Hepatocyte (in vitro differentiated cells): ENCODE data around the gene NHSL2. TPM values are rescaled to one million over a fixed set of nuclear protein-coding genes. Genes with fewer than 3 reads are reported as not detected.

Experiments used
- DNase-seq: peaks from one replicate; pipeline ENCODE4 v3.0.0-alpha.2; 2016; ENCODE audit warnings: low spot score
- H2AFZ ChIP-seq: fragments of 200-600 bp; sonication (generic); 2 replicates; pipeline ENCODE4 v1.6.0; 2016; ENCODE audit warnings: antibody characterized with exemption, mild to moderate bottlenecking
- H3K27ac ChIP-seq: fragments of 200-600 bp; sonication (generic); 2 replicates; pipeline ENCODE4 v1.5.1; 2016; ENCODE audit warnings: mild to moderate bottlenecking
- H3K27me3 ChIP-seq: fragments of 200-600 bp; sonication (generic); 2 replicates; pipeline ENCODE4 v1.6.1; 2016
- H3K36me3 ChIP-seq: fragments of 200-600 bp; sonication (generic); replicated peaks from 2 replicates; pipeline ENCODE4 v1.5.1; 2016; ENCODE audit warnings: low read depth; ENCODE audit not compliant: insufficient read depth
- H3K4me1 ChIP-seq: fragments of 200-600 bp; sonication (generic); 2 replicates; pipeline ENCODE4 v1.5.1; 2016; ENCODE audit warnings: mild to moderate bottlenecking, moderate library complexity; ENCODE audit not compliant: insufficient read depth
- H3K4me2 ChIP-seq: fragments of 200-600 bp; sonication (generic); 2 replicates; pipeline ENCODE4 v1.6.0; 2016
- H3K4me3 ChIP-seq: fragments of 200-600 bp; sonication (generic); 2 replicates; pipeline ENCODE4 v1.5.1; 2016; ENCODE audit warnings: mild to moderate bottlenecking
- H3K79me2 ChIP-seq: fragments of 200-600 bp; sonication (generic); 2 replicates; pipeline ENCODE4 v1.6.0; 2017; ENCODE audit warnings: mild to moderate bottlenecking
- H3K9me2 ChIP-seq: fragments of 200-600 bp; sonication (generic); replicated peaks from 2 replicates; pipeline ENCODE4 v1.6.0; 2017; ENCODE audit warnings: mild to moderate bottlenecking; ENCODE audit not compliant: insufficient read depth
- H3K9me3 ChIP-seq: fragments of 200-600 bp; sonication (generic); 2 replicates; pipeline ENCODE4 v1.5.1; 2016; ENCODE audit warnings: low read depth, mild to moderate bottlenecking
- H4K20me1 ChIP-seq: fragments of 200-600 bp; sonication (generic); 2 replicates; pipeline ENCODE4 v1.6.0; 2016; ENCODE audit warnings: mild to moderate bottlenecking; ENCODE audit not compliant: insufficient read depth, poor library complexity, severe bottlenecking
- EZH2 ChIP-seq: fragments of 200-600 bp; sonication (generic); IDR thresholded peaks from 2 replicates; pipeline ENCODE4 v1.6.1; 2016; ENCODE audit warnings: antibody characterized with exemption, mild to moderate bottlenecking, borderline replicate concordance
- EZH2phosphoT487 ChIP-seq: fragments of 200-600 bp; sonication (generic); IDR thresholded peaks from one replicate; pipeline ENCODE4 v1.6.1; 2018; ENCODE audit warnings: antibody characterized with exemption, mild to moderate bottlenecking, low read depth, moderate library complexity; ENCODE audit not compliant: unreplicated experiment, severe bottlenecking
- WGBS: methylation state at CpG from one replicate; pipeline ENCODE4 v1.1.6; 2016; ENCODE audit warnings: low lambda C conversion rate; ENCODE audit errors: missing lambda C conversion rate; 5-methylcytosine and 5-hydroxymethylcytosine counted together
- polyA plus RNA-seq: library from polyadenylated mRNA; unstranded; fragments of >200 nt; fragmentation: Nextera tagmentation; extraction: Ambion mirVana; gene quantifications from 2 replicates; pipeline ENCODE4 v1.2.1, GENCODE V29; 2016
- total RNA-seq: library from RNA; depleted of rRNA; stranded (reverse); fragments of >200 nt; gene quantifications from 2 replicates; pipeline ENCODE4 v1.2.3, GENCODE V29; 2014
- TF ChIP-seq, protein P1 (sequence below): fragments of 200-600 bp; sonication (generic); IDR thresholded peaks from 2 replicates; pipeline ENCODE4 v1.5.1; 2016; ENCODE audit warnings: antibody characterized with exemption, mild to moderate bottlenecking; ENCODE audit not compliant: poor library complexity

NHSL2 gene
- total and polyA plus RNA-seq, 2 experiments from 2014 or later: 2.3 to 3.2 TPM

GRCh38 chrX:72125331-72126047 is 214.8 kb downstream of the NHSL2 start:
- Histone ChIP-seq H3K4me3 (no peak overlapping the region), H3K27me3 (no peaks in the 10 kb centered on the region), H2AFZ (no peak overlapping the region), H3K4me1 (peaks cover 7% of the 10 kb centered on the region), H3K79me2 (no peaks in the 10 kb centered on the region), H3K27ac (peak overlapping the region; percentile 52), H3K9me2 (no peaks in the 10 kb centered on the region), H3K9me3 (no peaks in the 10 kb centered on the region), H3K36me3 (no peaks in the 10 kb centered on the region), H3K4me2 (no peak overlapping the region), H4K20me1 (no peaks in the 10 kb centered on the region)
- WGBS: 58% methylated on average over 6 of the region's 6 CpGs
- TF ChIP-seq EZH2 (no peak), EZH2phosphoT487 (no peak)
- TF ChIP-seq, protein P1, sequence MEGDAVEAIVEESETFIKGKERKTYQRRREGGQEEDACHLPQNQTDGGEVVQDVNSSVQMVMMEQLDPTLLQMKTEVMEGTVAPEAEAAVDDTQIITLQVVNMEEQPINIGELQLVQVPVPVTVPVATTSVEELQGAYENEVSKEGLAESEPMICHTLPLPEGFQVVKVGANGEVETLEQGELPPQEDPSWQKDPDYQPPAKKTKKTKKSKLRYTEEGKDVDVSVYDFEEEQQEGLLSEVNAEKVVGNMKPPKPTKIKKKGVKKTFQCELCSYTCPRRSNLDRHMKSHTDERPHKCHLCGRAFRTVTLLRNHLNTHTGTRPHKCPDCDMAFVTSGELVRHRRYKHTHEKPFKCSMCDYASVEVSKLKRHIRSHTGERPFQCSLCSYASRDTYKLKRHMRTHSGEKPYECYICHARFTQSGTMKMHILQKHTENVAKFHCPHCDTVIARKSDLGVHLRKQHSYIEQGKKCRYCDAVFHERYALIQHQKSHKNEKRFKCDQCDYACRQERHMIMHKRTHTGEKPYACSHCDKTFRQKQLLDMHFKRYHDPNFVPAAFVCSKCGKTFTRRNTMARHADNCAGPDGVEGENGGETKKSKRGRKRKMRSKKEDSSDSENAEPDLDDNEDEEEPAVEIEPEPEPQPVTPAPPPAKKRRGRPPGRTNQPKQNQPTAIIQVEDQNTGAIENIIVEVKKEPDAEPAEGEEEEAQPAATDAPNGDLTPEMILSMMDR: no peak
- DNase-seq: no peak

DNA sequence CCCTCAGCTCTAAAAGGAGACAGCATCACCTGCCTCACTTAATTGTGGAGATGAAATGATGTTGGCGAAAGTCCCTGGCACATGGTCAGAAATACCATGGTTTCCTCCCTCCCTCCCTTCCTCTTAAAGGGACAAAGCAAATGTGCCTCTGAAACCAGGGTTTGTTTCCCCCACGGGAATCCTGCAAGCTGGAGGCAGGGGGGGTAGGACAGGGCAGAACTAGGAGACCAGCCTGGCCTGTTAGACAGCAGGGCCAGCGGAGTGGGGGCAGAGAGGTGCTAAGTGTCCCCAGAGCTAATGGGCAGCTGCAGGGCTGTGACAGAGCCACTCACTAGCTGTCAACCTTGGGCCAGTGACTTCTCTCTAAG is 215.4 kb downstream of the NHSL2 start:
- H3K4me3 ChIP-seq: no peak overlapping the region
- no peak overlapping the region for H2AFZ ChIP-seq
- H4K20me1 ChIP-seq: no peaks in the 10 kb centered on the region
- H3K9me2 ChIP-seq: no peaks in the 10 kb centered on the region
- no peaks in the 10 kb centered on the region for H3K36me3 ChIP-seq
- peaks cover 7% of the 10 kb centered on the region for H3K4me1 ChIP-seq
- WGBS: 48% methylated on average over 3 of the region's 3 CpGs
- TF ChIP-seq, protein P1: no peak
- TF ChIP-seq EZH2phosphoT487 (no peak), EZH2 (no peak)
- no peaks in the 10 kb centered on the region for H3K79me2 ChIP-seq
- no peaks in the 10 kb centered on the region for H3K27me3 ChIP-seq
- DNase-seq: no peak
- peak overlapping the region; percentile 52 for H3K27ac ChIP-seq
- no peaks in the 10 kb centered on the region for H3K9me3 ChIP-seq
- peak overlapping the region; percentile 19 for H3K4me2 ChIP-seq

DNA sequence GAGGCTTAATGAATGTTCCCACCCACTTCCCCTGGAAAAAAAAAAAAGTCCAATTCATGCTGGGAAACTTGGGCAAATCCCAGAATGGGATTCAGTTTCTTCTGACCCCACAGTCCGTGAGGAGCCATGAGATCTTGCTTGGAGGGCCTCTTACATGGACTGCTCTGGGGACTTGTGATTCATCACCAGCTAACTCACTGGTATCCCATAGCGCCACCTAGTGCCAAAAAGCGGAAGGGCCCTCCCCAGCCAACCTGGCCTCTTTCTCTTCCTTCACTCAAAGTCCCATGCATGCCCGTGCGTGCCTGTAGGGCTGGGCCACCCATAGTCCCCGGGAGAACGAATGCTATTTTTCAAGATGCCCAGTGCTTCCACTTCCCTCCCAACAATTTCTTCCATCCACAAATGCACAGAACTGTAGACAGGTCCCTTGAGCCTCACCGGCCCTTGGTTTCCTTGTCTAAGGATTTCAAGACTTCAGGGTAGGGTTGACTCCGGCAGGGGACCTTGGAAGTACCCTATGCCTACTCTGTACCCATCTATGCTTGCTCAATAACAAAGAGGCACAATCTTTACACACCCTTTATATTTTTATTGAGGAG is 216.0 kb downstream of the NHSL2 start:
- peaks cover 7% of the 10 kb centered on the region for H3K4me1 ChIP-seq
- H3K27me3 ChIP-seq: no peaks in the 10 kb centered on the region
- peak overlapping the region; percentile 25 for H3K27ac ChIP-seq
- H2AFZ ChIP-seq: no peak overlapping the region
- TF ChIP-seq EZH2 (no peak), EZH2phosphoT487 (no peak)
- TF ChIP-seq, protein P1: peak; percentile 66
- H3K9me2 ChIP-seq: no peaks in the 10 kb centered on the region
- peak; percentile 83 for DNase-seq
- H3K9me3 ChIP-seq: no peaks in the 10 kb centered on the region
- H4K20me1 ChIP-seq: no peaks in the 10 kb centered on the region
- H3K79me2 ChIP-seq: no peaks in the 10 kb centered on the region
- H3K4me2 ChIP-seq: peak overlapping the region; percentile 19
- H3K36me3 ChIP-seq: no peaks in the 10 kb centered on the region
- 40% methylated on average over 9 of the region's 9 CpGs for WGBS
- H3K4me3 ChIP-seq: no peak overlapping the region
